Measurements from ENCODE around the gene ZBTB20. TPM values are rescaled to one million over a fixed set of nuclear protein-coding genes. Genes with fewer than 3 reads are reported as not detected.

ZBTB20 gene
- total and polyA plus RNA-seq, 9 donors, result 4.3 to 160 (median 107) TPM

- H3K36me3 ChIP-seq, result no peaks in the 10 kb centered on the region
- no peak overlapping the region for H3K4me3 ChIP-seq
- H3K9me3 ChIP-seq, result no peaks in the 10 kb centered on the region
- peak overlapping the region in 1 of 2 donors; percentile 83 for H3K27ac ChIP-seq
- intact Hi-C loops (cut with DNase I), result no loop called here
- H3K4me1 ChIP-seq (ENCODE audit: insufficient read depth), result peaks cover 4% of the 10 kb centered on the region
- no peaks in the 10 kb centered on the region for H3K27me3 ChIP-seq
- 30 to 60% (median 32%) methylated on average over 4 of the region's 4 CpGs for whole genome bisulfite sequencing, 3 donors
- TF ChIP-seq EP300 (IDR thresholded peaks at IDR 0.05) (no peak), POLR2A (IDR thresholded peaks at IDR 0.05) (no peak), CTCF (IDR thresholded peaks at IDR 0.05) (no peak)
- DNase-seq, result peak in 1 of 5 donors; percentile 22
Observed at GRCh38 chr3:114447950-114448479, 699.1 kb downstream of the ZBTB20 start.

GRCh38 chr3:114447545-114447944 lies 699.5 kb downstream of the ZBTB20 start:
- whole genome bisulfite sequencing, 3 donors, result 52 to 66% (median 56%) methylated on average over 3 of the region's 3 CpGs
- Histone ChIP-seq H3K4me3 (no peak overlapping the region), H3K36me3 (no peaks in the 10 kb centered on the region), H3K27ac (peak overlapping the region in 1 of 2 donors; percentile 83), H3K4me1 (ENCODE audit: insufficient read depth) (peaks cover 5% of the 10 kb centered on the region), H3K9me3 (no peaks in the 10 kb centered on the region), H3K27me3 (no peaks in the 10 kb centered on the region)
- TF ChIP-seq EP300 (IDR thresholded peaks at IDR 0.05) (no peak), CTCF (IDR thresholded peaks at IDR 0.05) (no peak), POLR2A (IDR thresholded peaks at IDR 0.05) (no peak)
- intact Hi-C loops (cut with DNase I), result no loop called here
- no peak for DNase-seq

GRCh38 chr3:114446600-114446999 lies 700.5 kb downstream of the ZBTB20 start:
- peaks cover 8% of the 10 kb centered on the region for H3K4me1 ChIP-seq (ENCODE audit: insufficient read depth)
- DNase-seq, result peak; percentile 52 to 66 (median 58)
- no peak overlapping the region for H3K4me3 ChIP-seq

GRCh38 chr3:114445233-114445632 lies 701.9 kb downstream of the ZBTB20 start:
- peaks cover 11% of the 10 kb centered on the region for H3K4me1 ChIP-seq (ENCODE audit: insufficient read depth)
- 58 to 75% (median 65%) methylated on average over 2 of the region's 2 CpGs for WGBS, 3 donors

More at GRCh38 chr3:114446600-114446999, 700.5 kb downstream of the ZBTB20 start:
- intact Hi-C loops (cut with DNase I), result no loop called here
- Histone ChIP-seq H3K36me3 (no peaks in the 10 kb centered on the region), H3K27ac (peak overlapping the region in 1 of 2 donors; percentile 83), H3K9me3 (no peaks in the 10 kb centered on the region), H3K27me3 (no peaks in the 10 kb centered on the region)
- TF ChIP-seq EP300 (IDR thresholded peaks at IDR 0.05) (no peak), POLR2A (IDR thresholded peaks at IDR 0.05) (no peak), CTCF (IDR thresholded peaks at IDR 0.05) (no peak)
- 5 to 7% (median 7%) methylated on average over 5 of the region's 5 CpGs for WGBS, 3 donors

More at GRCh38 chr3:114445233-114445632, 701.9 kb downstream of the ZBTB20 start:
- Histone ChIP-seq H3K9me3 (no peaks in the 10 kb centered on the region), H3K27ac (no peak overlapping the region), H3K36me3 (no peaks in the 10 kb centered on the region), H3K27me3 (no peaks in the 10 kb centered on the region), H3K4me3 (no peak overlapping the region)
- no peak for DNase-seq
- intact Hi-C loops (cut with DNase I), result no loop called here
- TF ChIP-seq POLR2A (IDR thresholded peaks at IDR 0.05) (no peak), CTCF (IDR thresholded peaks at IDR 0.05) (no peak), EP300 (IDR thresholded peaks at IDR 0.05) (no peak)
